H1 (cell line): ENCODE results near the gene ME3. TPM values are rescaled to one million over a fixed set of nuclear protein-coding genes. Genes with fewer than 3 reads are reported as not detected.

Experiments used
- CTCF ChIA-PET: fragments of 300-600 bp; sonication (Branson Sonifier 250); formaldehyde crosslinking; loops from one replicate; lab custom pipeline; 2021; ENCODE audit not compliant: partially characterized antibody; lab: Charles Lee
- POLR2A ChIA-PET: fragments of 300-600 bp; sonication (Branson Sonifier 250); formaldehyde crosslinking; loops from one replicate; lab custom pipeline; 2021; ENCODE audit warnings: inconsistent platforms; ENCODE audit not compliant: partially characterized antibody; lab: Charles Lee
- DNase-seq, 2 experiments: peaks; one replicate each; pipeline versions ENCODE4 v3.0.0 to v3.0.0-alpha.2; 2010 to 2022; ENCODE audit warnings: low spot score in 2 of 2, low read depth in 1 of 2, mixed read lengths in 1 of 2
- FAIRE-seq: peaks from 2 replicates; lab custom pipeline; 2011; peaks lifted over from hg19 to GRCh38; lab: Jason Lieb, UNC
- H2AFZ ChIP-seq: 2 replicates; pipeline ENCODE4 v1.8.1; 2012; ENCODE audit warnings: low read length, inconsistent platforms
- H2AK5ac ChIP-seq: 2 replicates; pipeline ENCODE4 v1.6.1; 2013; ENCODE audit warnings: low read depth, low read length
- H2BK120ac ChIP-seq: replicated peaks from 2 replicates; pipeline ENCODE3; 2013; ENCODE audit warnings: low read depth, low read length, inconsistent platforms
- H2BK12ac ChIP-seq: 2 replicates; pipeline ENCODE4 v1.6.1; 2013; ENCODE audit warnings: low read depth, low read length
- H2BK15ac ChIP-seq: 2 replicates; pipeline ENCODE4 v1.6.1; 2013; ENCODE audit warnings: low read length
- H2BK20ac ChIP-seq: 2 replicates; pipeline ENCODE4 v1.6.1; 2013; ENCODE audit warnings: low read length
- H2BK5ac ChIP-seq: 2 replicates; pipeline ENCODE4 v1.6.1; 2013; ENCODE audit warnings: low read depth, low read length
- H3K14ac ChIP-seq: 2 replicates; pipeline ENCODE4 v1.6.1; 2013; ENCODE audit warnings: inconsistent platforms; ENCODE audit not compliant: insufficient read length
- H3K18ac ChIP-seq: 2 replicates; pipeline ENCODE4 v1.6.1; 2013; ENCODE audit warnings: low read length; ENCODE audit errors: extremely low read depth
- H3K23ac ChIP-seq: 2 replicates; pipeline ENCODE4 v1.6.1; 2013; ENCODE audit warnings: inconsistent platforms; ENCODE audit not compliant: insufficient read length
- H3K23me2 ChIP-seq: 2 replicates; pipeline ENCODE4 v1.6.1; 2013; ENCODE audit warnings: low read depth, low read length
- H3K27ac ChIP-seq: 2 replicates; pipeline ENCODE4 v1.6.1; 2011; ENCODE audit warnings: low read depth, low read length, inconsistent platforms
- H3K27me3 ChIP-seq, 4 experiments: replicated peaks in 1 of 4; 1 replicate in 1 of 4; 2 replicates in 3 of 4; pipeline versions ENCODE4 v1.6.1 to v1.8.1; 2011 to 2013; ENCODE audit warnings: low read length in 3 of 4, mild to moderate bottlenecking in 3 of 4, inconsistent platforms in 2 of 4, mixed read lengths in 2 of 4, moderate library complexity in 1 of 4; ENCODE audit not compliant: control insufficient read depth in 3 of 4, insufficient read depth in 3 of 4; ENCODE audit errors: extremely low read depth in 1 of 4
- H3K36me3 ChIP-seq, 4 experiments: 2 replicates each; pipeline versions ENCODE4 v1.6.1 to v1.8.1; 2011 to 2013; ENCODE audit warnings: mild to moderate bottlenecking in 4 of 4, low read length in 3 of 4, moderate library complexity in 2 of 4, control low read depth in 1 of 4, inconsistent platforms in 1 of 4; ENCODE audit not compliant: insufficient read depth in 4 of 4, control insufficient read depth in 2 of 4
- H3K4ac ChIP-seq: replicated peaks from 2 replicates; pipeline ENCODE3; 2013; ENCODE audit warnings: low read length, low read depth, mixed read lengths, inconsistent platforms; ENCODE audit not compliant: insufficient read length
- H3K4me1 ChIP-seq, 4 experiments: replicated peaks in 1 of 4; 1 replicate in 1 of 4; 2 replicates in 3 of 4; pipeline versions ENCODE4 v1.6.1 to v1.8.1; 2011 to 2013; ENCODE audit warnings: low read length in 3 of 4, inconsistent platforms in 2 of 4, mixed read lengths in 1 of 4; ENCODE audit not compliant: insufficient read depth in 4 of 4, control insufficient read depth in 3 of 4
- H3K4me2 ChIP-seq, 2 experiments: 2 replicates each; pipeline versions ENCODE4 v1.6.1 to v1.8.1; 2011 to 2013; ENCODE audit warnings: low read depth in 2 of 2, low read length in 2 of 2, control low read depth in 1 of 2, inconsistent platforms in 1 of 2, mild to moderate bottlenecking in 1 of 2; ENCODE audit not compliant: insufficient read depth in 1 of 2
- H3K4me3 ChIP-seq, 4 experiments: fragments of 200-600, 300-600 bp in 1 of 4; sonication (generic), shearing (Covaris generic), sonication (Bioruptor Twin) in 1 of 4; 2 replicates each; pipeline versions ENCODE4 v1.5.1 to v1.8.1; 2011 to 2016; ENCODE audit warnings: low read length in 4 of 4, low read depth in 3 of 4, control low read depth in 2 of 4, inconsistent platforms in 2 of 4, mild to moderate bottlenecking in 2 of 4, mixed read lengths in 1 of 4, moderate library complexity in 1 of 4; ENCODE audit not compliant: insufficient read depth in 2 of 4; ENCODE audit errors: extremely low read depth in 1 of 4
- H3K56ac ChIP-seq: replicated peaks from 2 replicates; pipeline ENCODE3; 2013; ENCODE audit warnings: low read depth, mild to moderate bottlenecking, mixed read lengths, low read length, inconsistent platforms; ENCODE audit not compliant: insufficient read length
- H3K79me1 ChIP-seq: 2 replicates; pipeline ENCODE4 v1.6.1; 2013; ENCODE audit warnings: low read depth, low read length, control low read depth
- H3K79me2 ChIP-seq, 2 experiments: 2 replicates each; pipeline versions ENCODE4 v1.6.1 to v1.8.1; 2012 to 2013; ENCODE audit warnings: low read length in 2 of 2, mild to moderate bottlenecking in 2 of 2, inconsistent platforms in 1 of 2; ENCODE audit not compliant: insufficient read depth in 2 of 2, control insufficient read depth in 1 of 2
- H3K9ac ChIP-seq, 4 experiments: replicated peaks in 1 of 4; 1 replicate in 1 of 4; 2 replicates in 3 of 4; pipeline versions ENCODE4 v1.6.1 to v1.8.1; 2011 to 2013; ENCODE audit warnings: low read depth in 3 of 4, low read length in 3 of 4, control low read depth in 2 of 4, mild to moderate bottlenecking in 2 of 4, moderate library complexity in 2 of 4, inconsistent platforms in 1 of 4; ENCODE audit errors: extremely low read depth in 1 of 4
- H3K9me3 ChIP-seq, 2 experiments: 2 replicates each; pipeline versions ENCODE4 v1.6.1 to v1.8.1; 2012 to 2013; ENCODE audit warnings: mild to moderate bottlenecking in 2 of 2, moderate library complexity in 2 of 2, control low read depth in 1 of 2, inconsistent platforms in 1 of 2, low read depth in 1 of 2, low read length in 1 of 2, mixed read lengths in 1 of 2; ENCODE audit not compliant: insufficient read depth in 2 of 2
- H4K20me1 ChIP-seq, 2 experiments: replicated peaks in 1 of 2; 2 replicates each; pipeline versions ENCODE3 to v1.8.1; 2011 to 2013; ENCODE audit warnings: inconsistent platforms in 2 of 2, low read length in 2 of 2, mild to moderate bottlenecking in 1 of 2; ENCODE audit not compliant: insufficient read depth in 2 of 2, control insufficient read depth in 1 of 2
- H4K5ac ChIP-seq: 2 replicates; pipeline ENCODE4 v1.6.1; 2013; ENCODE audit warnings: low read length, low read depth, mixed read lengths, inconsistent platforms; ENCODE audit not compliant: insufficient read length
- H4K8ac ChIP-seq: 2 replicates; pipeline ENCODE4 v1.8.0; 2013; ENCODE audit warnings: mild to moderate bottlenecking, moderate library complexity, low read length, inconsistent platforms; ENCODE audit not compliant: insufficient read depth; ENCODE audit errors: extremely low read depth
- H4K91ac ChIP-seq: replicated peaks from 2 replicates; pipeline ENCODE3; 2013; ENCODE audit warnings: low read length, mixed read lengths, inconsistent platforms; ENCODE audit not compliant: insufficient read length
- EGR1 ChIP-seq: IDR thresholded peaks from 2 replicates; pipeline ENCODE4 v1.6.1; 2011; ENCODE audit warnings: low read depth, low read length, borderline replicate concordance
- KDM5A ChIP-seq: fragments of 200-600 bp; IDR thresholded peaks from 2 replicates; pipeline ENCODE4 v1.7.1; 2012; ENCODE audit warnings: mild to moderate bottlenecking, low read length, inconsistent platforms, mixed read lengths
- NANOG ChIP-seq: IDR thresholded peaks from 2 replicates; pipeline ENCODE4 v1.6.1; 2011; ENCODE audit warnings: low read length, low read depth, mild to moderate bottlenecking, inconsistent platforms; ENCODE audit not compliant: insufficient read depth, poor library complexity, severe bottlenecking
- POLR2A ChIP-seq, 2 experiments: IDR thresholded peaks; 1 replicate in 1 of 2; 2 replicates in 1 of 2; pipeline ENCODE4 v1.6.1; 2011; ENCODE audit warnings: low read depth in 2 of 2, low read length in 2 of 2, mild to moderate bottlenecking in 2 of 2; ENCODE audit errors: control extremely low read depth in 1 of 2
- POLR2AphosphoS5 ChIP-seq: IDR thresholded peaks from 2 replicates; pipeline ENCODE4 v1.6.1; 2011; ENCODE audit warnings: low read depth, low read length
- SP4 ChIP-seq: IDR thresholded peaks from 2 replicates; pipeline ENCODE4 v1.6.1; 2012; ENCODE audit warnings: low read length, inconsistent platforms
- WGBS, 2 experiments: shearing (Covaris generic) in 1 of 2; methylation state at CpG; one replicate each; pipeline versions ENCODE4 v1.1.6 to v1.1.7; 2013 to 2015; ENCODE audit warnings: low lambda C conversion rate in 2 of 2, mixed read lengths in 2 of 2, inconsistent platforms in 1 of 2, low coverage in 1 of 2, missing lambda C conversion rate in 1 of 2; ENCODE audit not compliant: insufficient replicate concordance in 2 of 2, insufficient coverage in 1 of 2, insufficient read length in 1 of 2; ENCODE audit errors: extremely low coverage in 1 of 2, missing lambda C conversion rate in 1 of 2; 5-methylcytosine and 5-hydroxymethylcytosine counted together
- polyA plus RNA-seq, 7 experiments: library from polyadenylated mRNA; depleted of rRNA in 3 of 7; stranded (reverse) in 5 of 7; unstranded in 2 of 7; fragments of >200 nt in 5 of 7; fragments of 200-250 nt in 2 of 7; gene quantifications; 1 replicate in 5 of 7; 2 replicates in 1 of 7; 4 replicates in 1 of 7; pipeline versions ENCODE4 v1.2.1 to v1.2.3, GENCODE V29; 2011 to 2013; ENCODE audit warnings: missing spikeins in 2 of 7, mixed read lengths in 2 of 7
- total RNA-seq: library from RNA; stranded (reverse); fragmentation: NEBNext Ultra II Directional; extraction: Animal tissue kit (Norgen Biotek cat#: 25700); gene quantifications from 2 replicates; pipeline ENCODE4 v1.2.1, GENCODE V29; 2021
- TF ChIP-seq, protein P1 (sequence below): IDR thresholded peaks from 2 replicates; pipeline ENCODE4 v1.6.1; 2011; ENCODE audit warnings: low read depth, mild to moderate bottlenecking, low read length; ENCODE audit not compliant: insufficient read depth

Gene ME3
- total and polyA plus RNA-seq, 2 of the 8 experiments (the other 6 are each of a cell fraction or from before 2014, with no cell fraction given): 1.5 to 2.8 TPM

DNA sequence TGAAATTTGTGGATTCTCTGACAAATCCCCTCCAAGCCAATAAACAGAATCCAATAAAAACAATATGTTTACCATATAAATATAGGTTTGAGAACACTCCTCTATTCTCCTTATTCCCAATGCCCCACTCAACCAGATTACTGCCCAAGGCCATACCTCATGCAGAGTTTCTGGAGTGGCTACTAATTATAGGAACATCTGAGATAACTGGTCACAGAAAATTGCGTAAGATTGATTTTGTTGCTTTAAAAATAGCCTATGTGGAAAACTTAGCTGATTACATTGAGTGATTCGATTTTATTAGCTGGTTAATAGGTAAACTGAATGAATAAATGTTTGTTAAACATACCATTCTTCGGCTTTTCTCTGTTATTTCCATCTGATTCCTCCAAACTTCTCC is 48.0 kb downstream of the ME3 start:
- Histone ChIP-seq H2BK120ac (no peak overlapping the region), H3K4me1 (peaks cover 0 to 3% (median 1%) of the 10 kb centered on the region in 4 experiments; a peak in 2 of 7 replicates), H2AFZ (no peak overlapping the region), H3K27ac (no peak overlapping the region), H2BK20ac (no peak overlapping the region), H3K79me2 (no peaks in the 10 kb centered on the region), H4K20me1 (no peaks in the 10 kb centered on the region), H3K4ac (no peak overlapping the region), H3K56ac (no peak overlapping the region), H4K8ac (no peak overlapping the region), H2AK5ac (no peak overlapping the region), H3K27me3 (no peaks in the 10 kb centered on the region), H3K18ac (no peak overlapping the region), H3K4me2 (no peak overlapping the region), H2BK15ac (no peak overlapping the region), H4K91ac (no peak overlapping the region), H3K36me3 (no peaks in the 10 kb centered on the region), H3K23ac (no peak overlapping the region), H4K5ac (no peak overlapping the region), H3K9ac (no peak overlapping the region), H3K23me2 (no peaks in the 10 kb centered on the region), H3K9me3 (no peaks in the 10 kb centered on the region), H2BK12ac (no peak overlapping the region), H3K14ac (no peak overlapping the region), H3K4me3 (no peak overlapping the region), H3K79me1 (no peaks in the 10 kb centered on the region), H2BK5ac (no peak overlapping the region)
- FAIRE-seq (no peak), DNase-seq (no peak)
- 86% methylated on average over 3 of the region's 3 CpGs; no CpG with 5 or more reads in 1 of the 2 experiments for WGBS, 2 experiments
- POLR2A ChIA-PET: no interaction called here
- CTCF ChIA-PET: interaction anchor here (1.7 kb wide), 1 partner anchor 15 kb away, joined by 7 read pairs; no protein-coding TSS in a partner anchor
- TF ChIP-seq POLR2AphosphoS5 (no peak), KDM5A (no peak), SP4 (no peak), NANOG (no peak), EGR1 (no peak), POLR2A (IDR thresholded peaks at IDR 0.05; ENCODE audit: control extremely low read depth in 1 of 2, low read depth in 2 of 2, low read length in 2 of 2) (no peak)
- TF ChIP-seq, protein P1, sequence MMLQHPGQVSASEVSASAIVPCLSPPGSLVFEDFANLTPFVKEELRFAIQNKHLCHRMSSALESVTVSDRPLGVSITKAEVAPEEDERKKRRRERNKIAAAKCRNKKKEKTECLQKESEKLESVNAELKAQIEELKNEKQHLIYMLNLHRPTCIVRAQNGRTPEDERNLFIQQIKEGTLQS: no peak
